Measurements from ENCODE around the gene ARMH4. TPM values are rescaled to one million over a fixed set of nuclear protein-coding genes. Genes with fewer than 3 reads are reported as not detected.

Gene ARMH4
- total and polyA plus RNA-seq, 2 donors (not counting 1 experiment from before 2014, with no cell fraction given): not detected

DNA sequence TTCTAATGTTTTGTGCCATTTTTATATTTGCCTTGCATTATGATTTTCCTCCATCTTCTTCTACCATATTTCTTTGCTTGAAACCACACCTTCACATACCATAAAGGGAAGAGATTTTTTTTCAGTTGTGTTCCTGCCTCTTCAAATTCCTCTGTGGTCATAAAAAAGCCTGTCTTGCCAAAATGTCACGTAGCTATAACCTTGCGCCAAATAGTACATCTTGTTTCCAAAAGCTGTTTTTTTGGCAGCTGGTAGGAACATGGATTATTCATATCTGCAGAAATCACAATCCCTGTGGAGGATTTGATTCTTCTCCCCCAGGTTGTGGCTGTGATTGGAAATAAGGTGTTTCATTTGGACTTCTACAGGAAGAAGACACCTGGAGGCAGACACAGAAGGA, 152.5 kb downstream of the ARMH4 start:
- H3K9ac ChIP-seq (ENCODE audit: low read length): no peak overlapping the region
- ChIA-PET CTCF (no interaction called here), POLR2A (no interaction called here)
- no peaks in the 10 kb centered on the region for H3K79me2 ChIP-seq (ENCODE audit: control insufficient read depth, insufficient read depth, low read length)
- no peaks in the 10 kb centered on the region for H4K20me1 ChIP-seq (ENCODE audit: control insufficient read depth, insufficient read depth, low read length, poor library complexity, severe bottlenecking)
- TF ChIP-seq CTCF (IDR thresholded peaks at IDR 0.05) (no peak), EZH2 (IDR thresholded peaks at IDR 0.05; ENCODE audit: borderline replicate concordance, insufficient read depth, low read depth, low read length, poor library complexity, severe bottlenecking) (no peak)
- H3K27me3 Mint-ChIP-seq: peaks cover 3% of the 10 kb centered on the region
- intact Hi-C loops (cut with micrococcal nuclease): no loop called here
- ATAC-seq (ENCODE audit: low read depth) (no peak), DNase-seq (no peak)
- no peak overlapping the region for H2AFZ ChIP-seq (ENCODE audit: insufficient read depth, low read depth, low read length, poor library complexity, severe bottlenecking)
- H3K27ac Mint-ChIP-seq: no peak overlapping the region
- H3K9me3 ChIP-seq (ENCODE audit: control extremely low read depth in 1 of 3, control insufficient read depth in 2 of 3, insufficient read depth in 1 of 3, low read length in 2 of 3): no peaks in the 10 kb centered on the region
- WGBS (ENCODE audit: insufficient coverage): no CpG with 5 or more reads among the region's 2 CpGs
- H3K4me2 ChIP-seq (replicated peaks; ENCODE audit: low read depth, low read length, poor library complexity, severe bottlenecking): no peak overlapping the region
- no peak overlapping the region for H3K4me3 Mint-ChIP-seq
- H3K4me1 Mint-ChIP-seq: no peaks in the 10 kb centered on the region
- H3K9me3 Mint-ChIP-seq (ENCODE audit: insufficient read depth): no peaks in the 10 kb centered on the region
- H3K27ac ChIP-seq (ENCODE audit: low read length in 2 of 2): no peak overlapping the region
- H3K27me3 ChIP-seq (replicated peaks in 1 of 4; ENCODE audit: control extremely low read depth in 1 of 4, control insufficient read depth in 3 of 4, insufficient read depth in 4 of 4, low read length in 3 of 4): no peaks in the 10 kb centered on the region
- no peaks in the 10 kb centered on the region for H3K36me3 ChIP-seq (replicated peaks in 1 of 2; ENCODE audit: control extremely low read depth in 1 of 2, control insufficient read depth in 1 of 2, extremely low read depth in 1 of 2, insufficient read depth in 2 of 2, low read length in 1 of 2)
- no peaks in the 10 kb centered on the region for H3K4me1 ChIP-seq (ENCODE audit: control insufficient read depth in 2 of 2, insufficient read depth in 2 of 2, low read length in 2 of 2)
- H3K4me3 ChIP-seq (ENCODE audit: control extremely low read depth in 1 of 5, extremely low read depth in 1 of 5, insufficient read depth in 1 of 5, low read depth in 2 of 5, low read length in 4 of 5): no peak overlapping the region

GRCh38 chr14:57998766-57999165, 153.2 kb downstream of the ARMH4 start:
- no peak overlapping the region for H3K9ac ChIP-seq (ENCODE audit: low read length)
- H3K27ac ChIP-seq (ENCODE audit: low read length in 2 of 2): no peak overlapping the region
- Mint-ChIP-seq H3K9me3 (ENCODE audit: insufficient read depth) (no peaks in the 10 kb centered on the region), H3K27me3 (peaks cover 3% of the 10 kb centered on the region), H3K4me1 (no peaks in the 10 kb centered on the region), H3K27ac (no peak overlapping the region), H3K4me3 (no peak overlapping the region)
- H3K27me3 ChIP-seq (replicated peaks in 1 of 4; ENCODE audit: control extremely low read depth in 1 of 4, control insufficient read depth in 3 of 4, insufficient read depth in 4 of 4, low read length in 3 of 4): no peaks in the 10 kb centered on the region
- H3K36me3 ChIP-seq (replicated peaks in 1 of 2; ENCODE audit: control extremely low read depth in 1 of 2, control insufficient read depth in 1 of 2, extremely low read depth in 1 of 2, insufficient read depth in 2 of 2, low read length in 1 of 2): no peaks in the 10 kb centered on the region
- no peak overlapping the region for H2AFZ ChIP-seq (ENCODE audit: insufficient read depth, low read depth, low read length, poor library complexity, severe bottlenecking)
- intact Hi-C loops (cut with micrococcal nuclease): no loop called here
- H4K20me1 ChIP-seq (ENCODE audit: control insufficient read depth, insufficient read depth, low read length, poor library complexity, severe bottlenecking): no peaks in the 10 kb centered on the region
- POLR2A ChIA-PET: no interaction called here
- TF ChIP-seq EZH2 (IDR thresholded peaks at IDR 0.05; ENCODE audit: borderline replicate concordance, insufficient read depth, low read depth, low read length, poor library complexity, severe bottlenecking): no peak
- no peak for TF ChIP-seq CTCF (IDR thresholded peaks at IDR 0.05)
- no peaks in the 10 kb centered on the region for H3K9me3 ChIP-seq (ENCODE audit: control extremely low read depth in 1 of 3, control insufficient read depth in 2 of 3, insufficient read depth in 1 of 3, low read length in 2 of 3)
- no peak overlapping the region for H3K4me2 ChIP-seq (replicated peaks; ENCODE audit: low read depth, low read length, poor library complexity, severe bottlenecking)
- DNase-seq (no peak), ATAC-seq (ENCODE audit: low read depth) (no peak)
- no peaks in the 10 kb centered on the region for H3K79me2 ChIP-seq (ENCODE audit: control insufficient read depth, insufficient read depth, low read length)
- CTCF ChIA-PET: no interaction called here
- WGBS (ENCODE audit: insufficient coverage): no CpG with 5 or more reads among the region's 1 CpG
- H3K4me1 ChIP-seq (ENCODE audit: control insufficient read depth in 2 of 2, insufficient read depth in 2 of 2, low read length in 2 of 2): no peaks in the 10 kb centered on the region
- no peak overlapping the region for H3K4me3 ChIP-seq (ENCODE audit: control extremely low read depth in 1 of 5, extremely low read depth in 1 of 5, insufficient read depth in 1 of 5, low read depth in 2 of 5, low read length in 4 of 5)

Data from B cell (primary cell).